ENCODE measurements around the gene ELMO1.

DNA sequence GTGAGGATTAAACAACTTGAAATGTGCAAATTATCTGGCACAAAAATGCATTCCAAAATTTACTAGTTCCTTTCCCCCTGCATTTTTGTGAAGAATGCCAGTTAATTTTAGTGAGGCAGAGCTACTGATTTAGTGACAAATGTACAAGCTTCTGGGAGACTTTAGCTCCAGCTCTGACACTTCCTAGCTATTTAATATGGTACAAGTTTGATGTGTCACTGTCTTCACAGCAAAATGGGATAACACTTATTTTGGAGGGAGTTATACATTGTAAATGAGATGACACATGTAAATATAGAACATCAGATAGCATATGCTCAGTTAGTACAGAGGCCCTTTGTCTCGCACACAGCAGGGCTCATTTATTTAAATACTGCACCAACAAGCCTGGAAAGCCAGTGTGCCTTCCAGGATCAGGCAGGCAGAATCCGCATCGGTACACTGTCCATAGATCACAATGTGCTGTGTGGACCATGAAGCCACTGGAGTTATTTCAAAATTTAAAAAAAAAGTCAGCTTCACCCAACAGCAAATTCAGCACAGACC is 48.7 kb downstream of the ELMO1 start:
- TF ChIP-seq, protein P1, sequence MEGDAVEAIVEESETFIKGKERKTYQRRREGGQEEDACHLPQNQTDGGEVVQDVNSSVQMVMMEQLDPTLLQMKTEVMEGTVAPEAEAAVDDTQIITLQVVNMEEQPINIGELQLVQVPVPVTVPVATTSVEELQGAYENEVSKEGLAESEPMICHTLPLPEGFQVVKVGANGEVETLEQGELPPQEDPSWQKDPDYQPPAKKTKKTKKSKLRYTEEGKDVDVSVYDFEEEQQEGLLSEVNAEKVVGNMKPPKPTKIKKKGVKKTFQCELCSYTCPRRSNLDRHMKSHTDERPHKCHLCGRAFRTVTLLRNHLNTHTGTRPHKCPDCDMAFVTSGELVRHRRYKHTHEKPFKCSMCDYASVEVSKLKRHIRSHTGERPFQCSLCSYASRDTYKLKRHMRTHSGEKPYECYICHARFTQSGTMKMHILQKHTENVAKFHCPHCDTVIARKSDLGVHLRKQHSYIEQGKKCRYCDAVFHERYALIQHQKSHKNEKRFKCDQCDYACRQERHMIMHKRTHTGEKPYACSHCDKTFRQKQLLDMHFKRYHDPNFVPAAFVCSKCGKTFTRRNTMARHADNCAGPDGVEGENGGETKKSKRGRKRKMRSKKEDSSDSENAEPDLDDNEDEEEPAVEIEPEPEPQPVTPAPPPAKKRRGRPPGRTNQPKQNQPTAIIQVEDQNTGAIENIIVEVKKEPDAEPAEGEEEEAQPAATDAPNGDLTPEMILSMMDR (IDR thresholded peaks at IDR 0.05) = no peak
- no peak for TF ChIP-seq POLR2A (IDR thresholded peaks at IDR 0.05)

Measured in heart left ventricle (tissue), 13 donors.